ENCODE measurements around the gene ALOX5.

DNA sequence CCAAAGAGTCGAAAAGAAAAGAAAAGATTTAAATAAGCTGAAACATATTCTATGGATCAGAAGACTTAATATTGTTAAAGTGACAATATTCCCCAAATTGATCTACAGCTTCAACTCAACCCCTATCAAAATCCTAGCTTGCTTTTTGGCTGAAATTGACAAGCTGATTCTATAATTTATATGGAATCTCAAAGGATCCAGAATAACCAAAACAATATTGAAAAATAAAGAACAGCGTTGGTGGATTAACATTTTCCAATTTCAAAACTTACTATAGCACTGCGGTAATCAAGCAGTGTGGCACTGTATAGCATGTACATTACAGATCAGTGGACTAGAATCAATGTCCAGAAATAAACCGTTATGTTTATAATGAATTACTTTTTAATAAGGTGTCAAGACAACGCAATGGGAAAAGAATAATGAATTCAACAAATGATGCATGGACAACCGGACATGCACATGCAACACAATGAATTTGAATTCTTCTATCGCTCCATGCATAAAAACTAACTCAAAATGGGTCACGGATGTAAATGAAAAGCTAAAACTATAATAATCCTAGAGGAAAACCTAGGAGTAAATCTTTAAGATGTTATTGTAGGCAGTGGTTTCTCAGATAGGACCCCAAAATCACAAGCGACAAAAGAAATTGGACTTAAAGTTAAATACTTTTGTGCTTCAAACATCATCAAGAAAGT lies 1.6 kb upstream of the ALOX5 start:
- TF ChIP-seq, protein P1, sequence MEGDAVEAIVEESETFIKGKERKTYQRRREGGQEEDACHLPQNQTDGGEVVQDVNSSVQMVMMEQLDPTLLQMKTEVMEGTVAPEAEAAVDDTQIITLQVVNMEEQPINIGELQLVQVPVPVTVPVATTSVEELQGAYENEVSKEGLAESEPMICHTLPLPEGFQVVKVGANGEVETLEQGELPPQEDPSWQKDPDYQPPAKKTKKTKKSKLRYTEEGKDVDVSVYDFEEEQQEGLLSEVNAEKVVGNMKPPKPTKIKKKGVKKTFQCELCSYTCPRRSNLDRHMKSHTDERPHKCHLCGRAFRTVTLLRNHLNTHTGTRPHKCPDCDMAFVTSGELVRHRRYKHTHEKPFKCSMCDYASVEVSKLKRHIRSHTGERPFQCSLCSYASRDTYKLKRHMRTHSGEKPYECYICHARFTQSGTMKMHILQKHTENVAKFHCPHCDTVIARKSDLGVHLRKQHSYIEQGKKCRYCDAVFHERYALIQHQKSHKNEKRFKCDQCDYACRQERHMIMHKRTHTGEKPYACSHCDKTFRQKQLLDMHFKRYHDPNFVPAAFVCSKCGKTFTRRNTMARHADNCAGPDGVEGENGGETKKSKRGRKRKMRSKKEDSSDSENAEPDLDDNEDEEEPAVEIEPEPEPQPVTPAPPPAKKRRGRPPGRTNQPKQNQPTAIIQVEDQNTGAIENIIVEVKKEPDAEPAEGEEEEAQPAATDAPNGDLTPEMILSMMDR (IDR thresholded peaks at IDR 0.05), result no peak
- TF ChIP-seq POLR2A (IDR thresholded peaks at IDR 0.05), result no peak
- TF ChIP-seq EP300 (IDR thresholded peaks at IDR 0.05; ENCODE audit: low read depth), result no peak

Data from transverse colon (tissue), 3 donors.